Thyroid gland (tissue), 4 donors: ENCODE measurements around the gene SIPA1. TPM values are rescaled to one million over a fixed set of nuclear protein-coding genes. Genes with fewer than 3 reads are reported as not detected.

Experiments
- DNase-seq, 2 donors: peaks; one replicate each; pipeline ENCODE4 v3.0.0-alpha.2; 2019
- H3K27ac ChIP-seq, 3 donors: fragments of 200-600 bp; sonication (generic); 1 replicate in 2 of 3; 2 replicates in 1 of 3; pipeline ENCODE4 v1.5.1; 2016 to 2019; ENCODE audit warnings: mild to moderate bottlenecking in 1 of 3, moderate library complexity in 1 of 3
- H3K27me3 ChIP-seq: fragments of 200-600 bp; sonication (generic); one replicate; pipeline ENCODE4 v1.5.1; 2019
- H3K36me3 ChIP-seq, 2 donors: fragments of 200-600 bp; sonication (generic); one replicate each; pipeline ENCODE4 v1.5.1; 2016 to 2019
- H3K4me1 ChIP-seq, 2 donors: fragments of 200-600 bp; sonication (generic); one replicate each; pipeline ENCODE4 v1.5.1; 2017 to 2019
- H3K4me3 ChIP-seq, 3 donors: fragments of 200-600 bp; sonication (generic); replicated peaks in 1 of 3; 1 replicate in 2 of 3; 2 replicates in 1 of 3; pipeline ENCODE4 v1.5.1; 2016; ENCODE audit warnings: mild to moderate bottlenecking in 1 of 3
- H3K9me3 ChIP-seq: fragments of 200-600 bp; sonication (generic); one replicate; pipeline ENCODE4 v1.5.1; 2017
- CTCF ChIP-seq, 6 experiments: fragments of 200-600 bp in 3 of 6; fragments of 450-650 bp in 3 of 6; sonication (generic) in 3 of 6; IDR thresholded peaks; one replicate each; pipeline ENCODE4 v1.5.1; 2016 to 2019; ENCODE audit warnings: antibody characterized with exemption in 6 of 6, mild to moderate bottlenecking in 2 of 6, inconsistent platforms in 1 of 6, moderate library complexity in 1 of 6
- POLR2A ChIP-seq, 2 donors: fragments of 450-650 bp; IDR thresholded peaks; one replicate each; pipeline ENCODE4 v1.6.1; 2017; ENCODE audit warnings: antibody characterized with exemption in 2 of 2, mild to moderate bottlenecking in 2 of 2, moderate library complexity in 1 of 2
- WGBS, 2 donors: methylation state at CpG; one replicate each; pipeline ENCODE4 v1.1.5; 2017; 5-methylcytosine and 5-hydroxymethylcytosine counted together
- intact Hi-C: fragments of 100-400 bp; cut with DNase I; formaldehyde crosslinking; loops from one replicate; pipeline ENCODE4 v1.15.1; 2023
- total RNA-seq, 4 donors: library from RNA; depleted of rRNA; stranded (reverse); fragments of >200 nt; gene quantifications; one replicate each; pipeline ENCODE4 v1.2.3, GENCODE V29; 2016

The SIPA1 gene
- total RNA-seq, 4 donors from 2014 or later, result 19.2 to 40.6 (median 32.7) TPM

DNA sequence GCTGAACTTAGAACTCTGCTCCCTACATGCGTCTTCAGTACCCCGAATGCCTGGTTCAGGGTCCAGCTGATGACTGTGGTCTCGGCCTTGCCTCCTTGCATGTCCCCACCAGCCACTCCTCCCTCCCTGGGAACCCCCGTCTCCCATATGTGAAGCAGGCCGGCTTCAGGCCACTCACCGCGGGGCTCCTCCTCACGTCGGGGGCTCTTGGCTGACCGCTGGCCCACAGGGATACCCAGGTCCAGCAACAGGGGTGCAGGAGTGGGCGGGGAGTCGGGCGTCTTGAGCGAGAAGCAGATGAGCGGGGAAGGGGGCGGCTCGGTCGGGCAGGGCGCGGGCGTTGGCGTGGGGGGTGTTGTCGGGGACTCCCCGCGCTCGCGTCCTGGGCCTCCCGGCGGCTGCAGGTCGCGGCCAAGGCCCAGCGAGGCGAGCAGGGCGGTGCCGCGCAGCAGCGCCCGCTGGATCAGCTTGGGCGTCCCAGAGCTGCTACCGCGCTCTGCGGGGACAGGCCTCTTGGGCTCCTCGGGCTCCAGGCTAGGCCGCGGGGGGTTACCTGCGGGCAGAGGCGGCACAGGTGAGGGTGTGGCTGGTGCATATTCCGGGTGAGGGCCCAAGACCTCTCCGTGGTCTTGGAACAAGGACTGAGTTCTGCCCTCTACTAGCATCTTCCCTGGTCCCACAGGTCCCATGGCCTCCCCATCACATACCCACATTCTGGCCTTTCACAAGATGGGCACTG lies 38.5 kb upstream of the SIPA1 start:
- H3K4me1 ChIP-seq, result peaks cover 0 to 8% of the 10 kb centered on the region in 2 donors
- H3K36me3 ChIP-seq, result peaks cover 27 to 33% of the 10 kb centered on the region in 2 donors
- DNase-seq, result no peak
- no peak for TF ChIP-seq POLR2A (IDR thresholded peaks at IDR 0.05)
- no peak for TF ChIP-seq CTCF (IDR thresholded peaks at IDR 0.05)
- no peak overlapping the region for H3K27ac ChIP-seq
- H3K4me3 ChIP-seq, result no peak overlapping the region
- H3K27me3 ChIP-seq, result no peaks in the 10 kb centered on the region
- WGBS, 2 donors, result 79 to 86% methylated on average over 17 to 41 of the region's 49 CpGs
- no peaks in the 10 kb centered on the region for H3K9me3 ChIP-seq
- intact Hi-C loops, result loop anchor here (5.0 kb wide), 1 partner anchor 197 kb away; no protein-coding TSS in a partner anchor

DNA sequence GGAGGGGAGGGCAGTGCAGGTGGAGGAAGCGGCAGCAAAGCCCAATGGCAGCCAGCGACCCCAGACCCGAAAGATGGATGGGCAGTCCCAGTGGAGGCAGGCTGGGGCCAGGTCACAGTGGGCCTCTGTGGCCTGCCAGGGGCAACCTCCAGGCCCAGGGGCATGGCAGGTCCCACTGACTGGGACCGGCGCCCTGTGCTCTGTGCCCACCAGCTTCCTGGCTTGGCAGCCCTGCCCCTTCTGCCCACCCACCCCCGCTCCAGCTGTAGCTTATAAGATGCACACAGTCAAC lies 38.0 kb upstream of the SIPA1 start:
- DNase-seq, result no peak
- intact Hi-C loops, result loop anchor here (5.0 kb wide), 1 partner anchor 198 kb away; no protein-coding TSS in a partner anchor
- Histone ChIP-seq H3K4me1 (peaks cover 0 to 8% of the 10 kb centered on the region in 2 donors), H3K27me3 (no peaks in the 10 kb centered on the region), H3K4me3 (no peak overlapping the region), H3K27ac (no peak overlapping the region), H3K9me3 (no peaks in the 10 kb centered on the region), H3K36me3 (peaks cover 32 to 36% of the 10 kb centered on the region in 2 donors)
- TF ChIP-seq POLR2A (IDR thresholded peaks at IDR 0.05) (no peak), CTCF (IDR thresholded peaks at IDR 0.05) (no peak)
- 90 to 100% methylated on average over 3 to 4 of the region's 6 CpGs for WGBS, 2 donors

- Histone ChIP-seq H3K4me3 (no peak overlapping the region), H3K36me3 (peaks cover 27 to 28% of the 10 kb centered on the region in 2 donors), H3K9me3 (no peaks in the 10 kb centered on the region), H3K27me3 (no peaks in the 10 kb centered on the region), H3K27ac (no peak overlapping the region), H3K4me1 (peaks cover 5 to 23% of the 10 kb centered on the region in 2 donors)
- 100% methylated on average over 1 of the region's 1 CpG for WGBS, 2 donors
- no peak for TF ChIP-seq CTCF (IDR thresholded peaks at IDR 0.05)
- TF ChIP-seq POLR2A (IDR thresholded peaks at IDR 0.05), result no peak
- DNase-seq, result no peak
- intact Hi-C loops, result no loop called here
These were observed 33.6 kb upstream of the SIPA1 start for GRCh38 chr11:65604258-65604657.

GRCh38 chr11:65606876-65607613 lies 30.9 kb upstream of the SIPA1 start:
- intact Hi-C loops, result no loop called here
- no peak for TF ChIP-seq CTCF (IDR thresholded peaks at IDR 0.05)
- TF ChIP-seq POLR2A (IDR thresholded peaks at IDR 0.05), result peak in 1 of 2 donors; percentile 12
- peaks cover 25% of the 10 kb centered on the region in 2 donors for H3K36me3 ChIP-seq
- H3K4me3 ChIP-seq, result peak overlapping the region in 1 of 3 donors; percentile 15
- no peaks in the 10 kb centered on the region for H3K9me3 ChIP-seq
- no peaks in the 10 kb centered on the region for H3K27me3 ChIP-seq
- peaks cover 10 to 42% of the 10 kb centered on the region in 2 donors for H3K4me1 ChIP-seq
- peak overlapping the region; percentile 49 to 80 (median 78) for H3K27ac ChIP-seq
- 30 to 55% methylated on average over 51 to 62 of the region's 67 CpGs for WGBS, 2 donors
- peak; percentile 94 to 97 for DNase-seq
